Activated effector memory CD4-positive, alpha-beta T cell treated with anti-CD3 and anti-CD28 coated beads, Interleukin-2, amount 50 U/mL, for 16 hours (primary cell): ENCODE data around the gene ARHGAP22.

Experiments used
- DNase-seq: peaks from one replicate; pipeline ENCODE4 v3.0.0-alpha.2; 2020

ARHGAP22 gene

DNA sequence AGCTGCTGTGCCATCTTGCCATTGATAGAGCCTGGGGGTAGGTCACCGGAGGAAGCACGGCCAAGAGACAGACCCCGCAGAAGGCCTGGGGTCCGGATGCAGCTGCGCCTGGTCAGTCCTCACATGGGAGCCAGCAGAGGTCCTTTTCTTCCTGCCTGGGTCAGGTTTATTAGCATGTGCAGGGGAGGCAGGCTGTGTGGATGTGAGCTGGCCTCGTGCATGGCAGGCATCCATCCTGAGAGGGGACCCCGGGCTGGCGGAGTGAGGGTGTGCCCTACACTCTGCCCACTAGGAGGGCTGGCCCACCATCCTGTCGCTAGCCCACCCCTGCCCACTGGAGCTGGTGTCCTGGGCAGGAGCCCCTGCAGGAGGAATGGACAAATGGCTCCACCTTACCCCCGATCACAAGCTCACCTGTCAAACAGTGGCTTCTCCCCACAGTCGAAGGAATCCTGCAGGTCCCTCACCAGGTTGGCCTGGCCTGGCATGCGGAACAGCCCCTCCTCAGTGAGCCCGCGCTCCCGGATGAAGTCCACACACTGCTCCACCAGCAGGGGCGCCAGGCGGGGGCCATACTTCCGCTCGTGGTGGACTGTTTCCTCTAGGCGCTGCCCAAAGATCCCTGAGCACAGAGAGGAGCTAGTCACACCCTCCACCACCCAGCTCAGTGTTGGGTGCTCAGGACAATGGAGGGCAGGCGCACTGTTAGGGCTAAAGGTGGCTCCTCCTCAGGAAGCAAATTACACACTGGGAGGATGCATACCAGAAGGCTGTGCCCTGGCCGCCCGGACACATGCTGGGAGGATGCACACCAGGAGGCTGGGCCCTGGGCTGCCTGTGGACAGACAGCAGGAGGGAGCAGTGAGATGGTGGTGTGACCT lies 145.4 kb downstream of the ARHGAP22 start:
- peak; percentile 56 for DNase-seq

DNA sequence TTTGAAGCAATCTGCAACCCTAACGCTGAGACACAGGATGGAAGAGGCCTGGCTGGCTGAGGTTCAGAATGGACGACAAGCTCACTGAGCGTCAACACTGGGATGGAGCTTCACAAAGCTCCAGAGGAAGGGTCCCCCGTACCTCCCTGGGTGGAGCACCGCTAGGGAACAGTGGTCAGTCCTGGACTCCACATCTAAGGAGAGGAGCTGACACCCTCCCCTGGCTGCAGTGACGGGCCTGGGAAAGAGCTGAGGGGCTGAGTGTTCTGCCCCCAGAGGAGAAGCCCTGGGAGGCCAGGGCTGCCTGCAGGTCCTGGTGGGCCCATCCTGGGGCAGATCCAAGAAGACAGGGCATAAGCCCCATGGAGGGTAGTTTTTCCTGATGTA lies 146.2 kb downstream of the ARHGAP22 start:
- peak; percentile 60 for DNase-seq

DNA sequence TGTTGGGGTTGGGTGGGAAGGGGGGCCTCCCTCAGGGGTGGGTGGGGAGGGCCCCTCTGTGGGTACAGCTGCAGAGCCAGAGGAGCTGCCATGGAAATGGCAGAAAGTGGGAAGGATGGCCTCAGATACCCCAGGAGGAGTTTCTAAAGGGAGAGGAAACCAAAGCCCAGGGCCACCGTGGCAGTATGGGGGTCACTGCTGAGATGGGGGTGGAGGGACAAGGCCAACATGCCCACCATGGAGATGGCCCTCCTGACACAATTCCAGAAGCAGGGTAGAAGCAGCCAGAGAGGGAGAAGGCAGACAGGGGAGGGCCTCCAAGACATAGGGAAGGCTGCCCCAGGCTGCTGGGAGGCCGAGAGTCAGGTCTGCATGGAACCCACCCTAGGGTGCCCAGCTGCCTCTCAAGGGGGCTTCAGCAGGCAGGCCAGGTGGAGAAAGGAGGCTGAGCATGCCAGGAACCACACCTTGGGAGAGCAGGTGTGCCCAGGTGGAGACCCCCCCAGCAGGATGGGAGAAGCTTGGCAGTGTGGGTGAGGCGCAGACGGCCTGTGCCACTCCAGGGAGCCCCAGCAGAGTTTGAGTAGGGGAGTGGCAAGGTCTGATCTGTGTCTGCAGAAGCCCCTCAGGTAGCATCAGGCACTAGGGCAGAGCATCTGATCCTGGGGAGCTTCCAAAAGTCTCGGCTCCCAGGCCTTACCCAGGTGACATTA lies 146.8 kb downstream of the ARHGAP22 start:
- DNase-seq, result peak; percentile 54

DNA sequence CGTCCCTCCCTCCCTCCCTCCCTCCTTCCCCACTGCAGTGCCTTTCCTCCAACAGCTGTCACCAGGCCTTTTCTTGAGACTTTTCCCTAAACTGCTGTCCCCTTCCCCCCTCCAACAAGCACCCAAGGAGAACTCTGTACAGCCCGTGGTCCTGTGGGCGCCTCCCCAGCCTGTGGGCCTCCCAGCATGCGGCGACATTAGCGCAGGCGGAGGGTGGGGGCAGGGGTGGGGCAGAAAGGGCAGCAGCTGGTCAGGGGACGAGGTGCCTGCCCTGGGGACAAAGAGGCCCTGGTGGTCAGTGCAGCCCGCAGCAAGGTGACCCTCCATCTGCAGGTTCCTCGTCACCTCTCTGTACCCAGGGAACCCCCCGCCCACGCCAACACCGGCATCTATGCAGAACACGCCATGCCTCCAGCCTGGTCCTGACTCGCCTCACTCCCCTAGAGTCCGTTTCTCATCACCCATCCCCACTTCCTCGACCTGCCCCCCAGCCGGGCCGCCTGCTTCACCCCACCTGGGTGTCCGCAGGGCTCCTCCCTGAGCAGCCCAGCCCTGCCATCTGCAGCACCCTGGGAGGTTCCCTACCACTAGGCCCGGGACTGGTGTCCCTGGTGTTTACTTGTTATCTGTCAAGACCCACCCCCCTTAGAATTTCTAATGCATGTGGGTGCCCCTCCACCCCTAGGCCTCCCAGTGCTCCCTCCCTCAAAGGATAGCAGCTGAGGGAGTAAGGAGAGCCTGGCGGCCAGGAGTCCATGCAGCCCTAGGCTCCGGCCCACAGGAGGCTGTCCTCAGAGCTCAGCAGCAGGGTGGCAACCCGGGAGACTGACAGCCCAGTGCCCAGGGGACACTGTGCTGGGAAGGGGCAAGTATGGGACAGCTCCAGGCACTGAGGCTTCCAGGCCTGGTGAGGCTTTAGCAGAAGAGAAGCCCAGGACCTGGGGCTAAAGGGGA lies 147.8 kb downstream of the ARHGAP22 start:
- peak; percentile 50 for DNase-seq

GRCh38 chr10:48456361-48456804 lies 148.5 kb downstream of the ARHGAP22 start:
- DNase-seq, result peak; percentile 27

- peak; percentile 54 for DNase-seq
Observed at GRCh38 chr10:48455392-48456151, 149.3 kb downstream of the ARHGAP22 start.

- peak; percentile 41 for DNase-seq
Observed at GRCh38 chr10:48455055-48455391, 149.8 kb downstream of the ARHGAP22 start.

- peak; percentile 30 for DNase-seq
Observed at GRCh38 chr10:48454302-48455054, 150.4 kb downstream of the ARHGAP22 start.

GRCh38 chr10:48453451-48454301 lies 151.2 kb downstream of the ARHGAP22 start:
- DNase-seq, result peak; percentile 56

DNA sequence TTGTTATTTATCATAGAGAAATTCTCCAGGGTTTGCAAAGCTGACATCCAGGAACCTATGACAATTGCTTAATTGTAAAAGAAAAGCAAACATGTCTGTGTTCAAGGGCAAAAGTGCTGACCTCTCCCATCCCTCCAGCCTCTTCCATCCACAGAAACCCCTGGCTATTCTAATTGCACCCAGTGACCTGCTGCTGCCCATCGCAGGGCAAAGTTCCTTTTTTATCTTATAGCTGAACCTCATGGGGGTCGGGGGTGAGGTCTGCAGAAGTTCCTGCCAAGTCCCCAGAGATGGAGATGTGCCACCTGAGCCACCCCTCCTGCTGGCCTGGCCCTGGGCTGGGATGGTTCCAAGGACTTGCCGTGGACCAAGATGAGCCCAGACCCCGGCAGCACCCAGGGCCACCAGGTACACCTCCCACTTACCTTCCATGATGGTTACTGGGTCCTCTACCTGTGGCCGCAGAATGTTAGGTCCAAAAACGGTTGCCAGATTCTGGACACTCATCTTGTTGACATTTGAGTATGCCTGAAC lies 151.9 kb downstream of the ARHGAP22 start:
- no peak for DNase-seq

- DNase-seq, result peak; percentile 45
Observed at GRCh38 chr10:48451969-48452878, 152.6 kb downstream of the ARHGAP22 start.

DNA sequence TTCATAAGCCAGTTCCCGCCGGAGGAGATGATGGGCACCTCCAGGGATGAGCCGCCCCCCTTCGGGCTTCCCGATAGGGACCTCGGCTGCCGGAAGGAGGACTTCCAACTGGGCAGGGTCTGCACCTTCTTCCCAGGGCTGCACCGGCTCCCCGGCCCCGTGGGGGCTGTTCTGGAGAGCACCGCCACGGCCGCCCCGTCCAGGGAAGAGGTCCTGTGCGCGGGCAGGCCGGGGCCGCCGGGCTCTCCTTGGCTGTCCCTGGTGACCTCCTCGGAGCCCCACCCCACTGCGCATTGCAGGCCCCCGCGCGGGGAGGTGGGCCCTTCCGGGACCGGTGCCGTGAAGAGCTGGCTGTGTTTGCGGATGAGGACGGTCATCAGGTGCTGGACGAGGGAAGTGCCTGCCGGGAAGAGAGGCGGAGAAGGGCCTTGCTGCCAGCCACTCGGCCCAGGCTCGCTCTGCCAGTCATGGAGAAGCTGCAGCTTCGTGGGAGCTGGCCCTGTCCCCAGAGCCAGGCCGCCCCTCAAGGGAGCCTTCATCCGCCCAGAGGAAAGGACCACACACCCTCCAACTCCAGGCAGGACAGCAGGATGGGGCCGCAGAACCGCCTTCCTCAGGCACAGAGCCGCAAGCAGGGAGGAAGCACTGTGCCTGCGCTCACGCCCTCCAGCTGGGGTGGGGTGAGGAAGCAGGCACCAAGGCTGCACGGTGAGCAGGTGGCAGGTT lies 154.0 kb downstream of the ARHGAP22 start:
- peak; percentile 58 for DNase-seq

GRCh38 chr10:48450233-48450740 lies 154.6 kb downstream of the ARHGAP22 start:
- DNase-seq, result peak; percentile 62

- peak; percentile 61 for DNase-seq
Observed at GRCh38 chr10:48449501-48450232, 155.2 kb downstream of the ARHGAP22 start.

GRCh38 chr10:48448796-48449195 lies 156.1 kb downstream of the ARHGAP22 start:
- peak; percentile 25 for DNase-seq

DNA sequence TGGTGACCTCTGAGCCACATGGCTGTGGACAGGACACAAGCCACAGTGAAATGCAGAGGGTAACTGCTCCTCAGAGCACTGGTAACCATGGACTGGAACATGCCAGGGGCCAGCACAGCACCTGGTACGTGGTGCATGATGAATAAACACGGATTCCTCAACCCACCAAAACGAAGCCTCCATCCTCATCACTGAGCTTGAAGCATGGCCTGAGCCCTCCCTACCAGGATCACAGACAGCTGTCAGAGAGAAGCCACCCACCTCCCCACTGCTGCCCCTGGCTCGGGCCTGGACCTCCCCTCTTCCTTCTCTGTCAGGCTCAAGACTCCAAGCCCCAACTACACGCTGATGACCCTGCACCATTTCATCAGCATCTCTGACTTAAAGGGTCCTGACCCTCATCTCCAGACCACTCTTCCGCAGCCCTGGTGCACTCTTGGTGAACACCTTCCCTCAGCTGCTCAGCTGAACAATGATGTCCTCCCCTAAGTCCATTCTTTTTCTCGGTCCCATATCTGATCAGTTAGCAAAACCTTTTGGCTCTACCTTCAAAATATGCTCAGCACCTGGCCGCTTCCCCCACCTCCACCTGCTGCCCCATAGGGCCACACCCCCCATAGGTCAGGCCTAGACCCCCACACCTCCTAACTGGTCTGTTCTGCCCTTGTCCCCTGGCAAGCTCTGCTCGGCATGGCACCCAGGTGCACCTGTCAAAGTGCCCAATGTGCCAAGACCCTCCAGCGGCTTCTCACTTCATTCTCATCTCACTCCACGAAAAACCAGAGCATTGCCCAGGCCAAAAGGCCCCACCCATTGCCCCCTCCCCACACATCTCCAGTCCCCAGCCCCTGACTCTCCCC lies 157.3 kb downstream of the ARHGAP22 start:
- DNase-seq, result peak; percentile 45
